HEK293T (cell line): ENCODE measurements around the gene SAC3D1.

Experiments used
- ELF4 ChIP-seq: fragments of 450-650 bp; IDR thresholded peaks from 2 replicates; pipeline ENCODE4 v1.6.1; 2017; ENCODE audit warnings: antibody characterized with exemption
- FOXA1 ChIP-seq: fragments of 450-650 bp; IDR thresholded peaks from 2 replicates; pipeline ENCODE4 v1.6.1; 2016; ENCODE audit warnings: mild to moderate bottlenecking
- FOXK2 ChIP-seq: fragments of 450-650 bp; IDR thresholded peaks from 2 replicates; pipeline ENCODE4 v1.6.1; 2016; ENCODE audit warnings: mild to moderate bottlenecking
- FOXM1 ChIP-seq: fragments of 450-650 bp; IDR thresholded peaks from 2 replicates; pipeline ENCODE4 v1.6.1; 2017; ENCODE audit warnings: mild to moderate bottlenecking, borderline replicate concordance
- LEF1 ChIP-seq: fragments of 450-650 bp; IDR thresholded peaks from 2 replicates; pipeline ENCODE4 v1.6.1; 2017; ENCODE audit warnings: mild to moderate bottlenecking, borderline replicate concordance
- TARDBP ChIP-seq: fragments of 450-650 bp; IDR thresholded peaks from 2 replicates; pipeline ENCODE4 v1.6.1; 2016
- ZNF384 ChIP-seq: fragments of 450-650 bp; IDR thresholded peaks from 2 replicates; pipeline ENCODE4 v1.6.1; 2016

DNA sequence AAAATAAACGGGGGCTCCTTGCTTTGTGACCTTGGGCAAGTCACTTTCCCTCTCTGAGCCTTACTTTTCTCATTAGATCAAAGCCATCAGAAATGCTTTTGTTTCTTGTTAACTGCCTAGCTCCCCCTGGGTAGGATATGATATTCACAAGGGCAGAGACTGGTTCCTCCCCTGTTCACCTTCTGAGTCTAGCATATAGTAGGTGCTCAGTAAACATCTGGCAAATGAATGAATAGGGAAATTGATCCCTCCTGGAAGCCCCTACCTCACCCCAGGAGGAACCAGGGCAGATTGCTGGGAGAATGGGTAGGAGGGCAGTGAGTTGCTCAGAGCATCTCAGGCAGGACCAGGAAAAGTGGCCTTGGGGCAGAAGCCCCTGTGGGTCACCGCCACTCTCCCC is 6.6 kb upstream of the SAC3D1 start:
- no peak for TF ChIP-seq TARDBP
- TF ChIP-seq FOXA1, result no peak
- no peak for TF ChIP-seq ZNF384
- TF ChIP-seq LEF1, result no peak
- no peak for TF ChIP-seq FOXM1
- TF ChIP-seq FOXK2, result no peak
- TF ChIP-seq ELF4, result no peak
